HepG2 (cell line): Measurements from ENCODE around the gene CAVIN2. TPM values are rescaled to one million over a fixed set of nuclear protein-coding genes. Genes with fewer than 3 reads are reported as not detected.
A peak's percentile ranks its signal among the peaks of the same experiment; 100 is the strongest.

Experiments
- ATAC-seq: fragments of 200-7000 bp; cut with Tn5 transposase; 3 replicates; pipeline ENCODE4 v1.9.1; 2020; ENCODE audit warnings: mild to moderate bottlenecking, moderate library complexity
- BruUV-seq: library from RNA; stranded (reverse); fragments of 400-500 nt; replicated peaks from 2 replicates; lab custom pipeline; 2021; lab: Mats Ljungman, UMichigan
- CTCF ChIA-PET: fragments of 300-600 bp; formaldehyde crosslinking; extraction: SDS; loops from one replicate; lab custom pipeline; 2021; ENCODE audit warnings: low total read pairs, inconsistent platforms, low intra/inter-chr PET ratio; lab: Yijun Ruan, JAX
- POLR2A ChIA-PET: fragments of 350-600 bp; sonication (Branson Sonifier 250); formaldehyde crosslinking; loops from one replicate; lab custom pipeline; 2020; ENCODE audit warnings: antibody characterized with exemption, inconsistent platforms; lab: Yijun Ruan, JAX
- DNase-seq: peaks from one replicate; pipeline ENCODE4 v3.0.0-alpha.2; 2015; ENCODE audit warnings: low spot score
- FAIRE-seq: peaks from 3 replicates; lab custom pipeline; 2011; peaks lifted over from hg19 to GRCh38; lab: Jason Lieb, UNC
- H2AFZ ChIP-seq: one replicate; pipeline ENCODE4 v1.6.1; 2011; ENCODE audit warnings: low read length, inconsistent platforms
- H3K27ac ChIP-seq: fragments of 300-600 bp; 3 replicates; pipeline ENCODE4 v1.8.0; 2011; ENCODE audit warnings: mixed run types, mild to moderate bottlenecking, mixed read lengths, low read length, inconsistent platforms; ENCODE audit not compliant: insufficient read depth; ENCODE audit errors: extremely low read length
- H3K27me3 ChIP-seq, 2 experiments: fragments of 200-600 bp in 1 of 2; 2 replicates in 1 of 2; 3 replicates in 1 of 2; pipeline versions ENCODE4 v1.6.0 to v1.8.0; 2011; ENCODE audit warnings: low read length in 2 of 2, mild to moderate bottlenecking in 2 of 2, moderate library complexity in 2 of 2, inconsistent platforms in 1 of 2; ENCODE audit not compliant: insufficient read depth in 2 of 2, control insufficient read depth in 1 of 2
- H3K36me3 ChIP-seq, 2 experiments: fragments of 200-600 bp in 1 of 2; replicated peaks in 1 of 2; 2 replicates in 1 of 2; 3 replicates in 1 of 2; pipeline versions ENCODE4 v1.5.1 to v1.8.0; 2011; ENCODE audit warnings: low read length in 2 of 2, inconsistent platforms in 1 of 2; ENCODE audit not compliant: insufficient read depth in 2 of 2, control insufficient read depth in 1 of 2
- H3K4me1 ChIP-seq: 2 replicates; pipeline ENCODE4 v1.5.1; 2012; ENCODE audit warnings: low read length, inconsistent platforms; ENCODE audit not compliant: insufficient read depth
- H3K4me2 ChIP-seq: 2 replicates; pipeline ENCODE4 v1.6.0; 2011; ENCODE audit warnings: low read depth, low read length, inconsistent platforms
- H3K4me3 ChIP-seq, 3 experiments: fragments of 200-600 bp in 1 of 3; sonication (generic), shearing (Covaris generic) in 1 of 3; replicated peaks in 1 of 3; 2 replicates each; pipeline ENCODE4 v1.5.1; 2011 to 2016; ENCODE audit warnings: low read length in 3 of 3, inconsistent platforms in 2 of 3, low read depth in 2 of 3, mild to moderate bottlenecking in 2 of 3, control low read depth in 1 of 3, mixed read lengths in 1 of 3; ENCODE audit not compliant: insufficient read depth in 1 of 3
- H3K79me2 ChIP-seq: one replicate; pipeline ENCODE4 v1.6.1; 2011; ENCODE audit warnings: low read length, inconsistent platforms; ENCODE audit not compliant: insufficient read depth
- H3K9ac ChIP-seq: 2 replicates; pipeline ENCODE4 v1.6.0; 2011; ENCODE audit warnings: mild to moderate bottlenecking, low read depth, low read length, inconsistent platforms; ENCODE audit not compliant: insufficient read depth
- H3K9me3 ChIP-seq: 2 replicates; pipeline ENCODE4 v1.5.1; 2012; ENCODE audit warnings: mild to moderate bottlenecking, low read length
- H4K20me1 ChIP-seq: 2 replicates; pipeline ENCODE4 v1.6.0; 2011; ENCODE audit warnings: inconsistent platforms, mild to moderate bottlenecking, low read length, moderate library complexity; ENCODE audit not compliant: insufficient read depth
- GFI1 ChIP-seq: sonication (generic); formaldehyde crosslinking; IDR thresholded peaks from 2 replicates; pipeline ENCODE4 v1.5.0; 2020; ENCODE audit warnings: missing genetic modification reagents, mild to moderate bottlenecking, borderline replicate concordance
- GZF1 ChIP-seq: sonication (generic); formaldehyde crosslinking; IDR thresholded peaks from 2 replicates; pipeline ENCODE4 v1.5.1; 2020; ENCODE audit warnings: mild to moderate bottlenecking, missing genetic modification reagents
- HNF4A ChIP-seq: sonication (generic); formaldehyde crosslinking; IDR thresholded peaks from 2 replicates; pipeline ENCODE4 v1.4.0; 2020; ENCODE audit warnings: missing genetic modification reagents
- KDM6A ChIP-seq: IDR thresholded peaks from 2 replicates; pipeline ENCODE4 v1.6.1; 2016; ENCODE audit warnings: low read depth
- WGBS: methylation state at CpG from one replicate; pipeline ENCODE4 v1.1.6; 2017; ENCODE audit warnings: low lambda C conversion rate; 5-methylcytosine and 5-hydroxymethylcytosine counted together
- in situ Hi-C: cut with HindIII; loops from 2 replicates; pipeline ENCODE4 v1.10.0; 2017; ENCODE audit warnings: low pct_unique_long_range_greater_than_20kb; ENCODE audit not compliant: extremely low pct_ligation_motif_present
- intact Hi-C: fragments of 100-400 bp; cut with micrococcal nuclease; formaldehyde crosslinking; loops from one replicate; pipeline ENCODE4 v1.10.0; 2022; ENCODE audit not compliant: unreplicated experiment
- polyA plus RNA-seq, 8 experiments: library from polyadenylated mRNA; depleted of rRNA in 3 of 8; stranded (reverse) in 7 of 8; unstranded in 1 of 8; fragments of >200 nt; fragmentation: Illumina TruSeq in 4 of 8; extraction: Trizol in 4 of 8; gene quantifications; 2 replicates each; pipeline versions ENCODE4 v1.2.1 to v1.2.3, GENCODE V29; 2011 to 2016; ENCODE audit warnings: low read depth in 4 of 8, missing spikeins in 1 of 8, mixed read lengths in 1 of 8; ENCODE audit not compliant: insufficient read depth in 1 of 8
- total RNA-seq, 5 experiments: library from RNA; depleted of rRNA; stranded (reverse); fragments of >200 nt; fragmentation: Illumina TruSeq; extraction: Trizol; gene quantifications; 2 replicates each; pipeline ENCODE4 v1.2.3, GENCODE V29; 2016; ENCODE audit warnings: low read depth in 1 of 5
- TF ChIP-seq, protein P1 (sequence below): sonication (generic); formaldehyde crosslinking; IDR thresholded peaks from 2 replicates; pipeline ENCODE4 v1.5.1; 2020; ENCODE audit warnings: mild to moderate bottlenecking, missing genetic modification reagents, borderline replicate concordance

The CAVIN2 gene
- total and polyA plus RNA-seq, 2 of the 13 experiments (the other 11 are each of a cell fraction or from before 2014, with no cell fraction given): 7.6 to 38.8 TPM

DNA sequence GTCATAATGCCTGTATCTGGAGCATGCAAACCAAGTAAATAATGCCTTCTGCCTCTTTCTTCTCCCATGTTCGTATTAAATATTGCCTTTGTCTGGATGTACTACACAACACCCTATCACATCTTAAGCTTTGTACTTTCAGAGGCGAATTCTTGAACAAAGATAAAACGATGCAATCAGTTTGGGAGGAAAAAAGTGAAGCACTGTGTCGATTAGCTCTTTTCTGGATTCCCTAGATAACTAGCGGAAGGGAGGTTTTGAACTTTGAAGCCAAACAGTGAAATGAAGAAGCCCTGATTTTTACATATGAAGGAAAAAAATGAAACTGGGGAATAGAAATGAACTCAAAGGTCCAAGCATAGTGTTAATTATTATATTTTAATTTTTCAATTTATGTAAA, 44.7 kb downstream of the CAVIN2 start:
- POLR2A ChIA-PET: no interaction called here
- TF ChIP-seq, protein P1, sequence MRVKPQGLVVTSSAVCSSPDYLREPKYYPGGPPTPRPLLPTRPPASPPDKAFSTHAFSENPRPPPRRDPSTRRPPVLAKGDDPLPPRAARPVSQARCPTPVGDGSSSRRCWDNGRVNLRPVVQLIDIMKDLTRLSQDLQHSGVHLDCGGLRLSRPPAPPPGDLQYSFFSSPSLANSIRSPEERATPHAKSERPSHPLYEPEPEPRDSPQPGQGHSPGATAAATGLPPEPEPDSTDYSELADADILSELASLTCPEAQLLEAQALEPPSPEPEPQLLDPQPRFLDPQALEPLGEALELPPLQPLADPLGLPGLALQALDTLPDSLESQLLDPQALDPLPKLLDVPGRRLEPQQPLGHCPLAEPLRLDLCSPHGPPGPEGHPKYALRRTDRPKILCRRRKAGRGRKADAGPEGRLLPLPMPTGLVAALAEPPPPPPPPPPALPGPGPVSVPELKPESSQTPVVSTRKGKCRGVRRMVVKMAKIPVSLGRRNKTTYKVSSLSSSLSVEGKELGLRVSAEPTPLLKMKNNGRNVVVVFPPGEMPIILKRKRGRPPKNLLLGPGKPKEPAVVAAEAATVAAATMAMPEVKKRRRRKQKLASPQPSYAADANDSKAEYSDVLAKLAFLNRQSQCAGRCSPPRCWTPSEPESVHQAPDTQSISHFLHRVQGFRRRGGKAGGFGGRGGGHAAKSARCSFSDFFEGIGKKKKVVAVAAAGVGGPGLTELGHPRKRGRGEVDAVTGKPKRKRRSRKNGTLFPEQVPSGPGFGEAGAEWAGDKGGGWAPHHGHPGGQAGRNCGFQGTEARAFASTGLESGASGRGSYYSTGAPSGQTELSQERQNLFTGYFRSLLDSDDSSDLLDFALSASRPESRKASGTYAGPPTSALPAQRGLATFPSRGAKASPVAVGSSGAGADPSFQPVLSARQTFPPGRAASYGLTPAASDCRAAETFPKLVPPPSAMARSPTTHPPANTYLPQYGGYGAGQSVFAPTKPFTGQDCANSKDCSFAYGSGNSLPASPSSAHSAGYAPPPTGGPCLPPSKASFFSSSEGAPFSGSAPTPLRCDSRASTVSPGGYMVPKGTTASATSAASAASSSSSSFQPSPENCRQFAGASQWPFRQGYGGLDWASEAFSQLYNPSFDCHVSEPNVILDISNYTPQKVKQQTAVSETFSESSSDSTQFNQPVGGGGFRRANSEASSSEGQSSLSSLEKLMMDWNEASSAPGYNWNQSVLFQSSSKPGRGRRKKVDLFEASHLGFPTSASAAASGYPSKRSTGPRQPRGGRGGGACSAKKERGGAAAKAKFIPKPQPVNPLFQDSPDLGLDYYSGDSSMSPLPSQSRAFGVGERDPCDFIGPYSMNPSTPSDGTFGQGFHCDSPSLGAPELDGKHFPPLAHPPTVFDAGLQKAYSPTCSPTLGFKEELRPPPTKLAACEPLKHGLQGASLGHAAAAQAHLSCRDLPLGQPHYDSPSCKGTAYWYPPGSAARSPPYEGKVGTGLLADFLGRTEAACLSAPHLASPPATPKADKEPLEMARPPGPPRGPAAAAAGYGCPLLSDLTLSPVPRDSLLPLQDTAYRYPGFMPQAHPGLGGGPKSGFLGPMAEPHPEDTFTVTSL (CRISPR knock-in tag): peak; percentile 73; the same call in 1 of the 2 replicates
- peak; percentile 97 for TF ChIP-seq GFI1
- no peak for TF ChIP-seq KDM6A (CRISPR knock-in tag)
- peak; percentile 55; the same call in 1 of the 2 replicates for TF ChIP-seq HNF4A
- no peak for TF ChIP-seq GZF1
- intact Hi-C loops: no loop called here
- Histone ChIP-seq H4K20me1 (no peaks in the 10 kb centered on the region), H2AFZ (no peak overlapping the region), H3K4me3 (no peak overlapping the region), H3K79me2 (no peaks in the 10 kb centered on the region), H3K9ac (no peak overlapping the region), H3K27ac (no peak overlapping the region), H3K9me3 (no peaks in the 10 kb centered on the region), H3K4me1 (peaks cover 5% of the 10 kb centered on the region), H3K4me2 (no peak overlapping the region), H3K27me3 (0 out of 5 replicates have a peak, but pooled peaks cover 0 to 4% of the 10 kb centered on the region in 2 experiments), H3K36me3 (no peaks in the 10 kb centered on the region)
- 0% methylated on average over 5 of the region's 5 CpGs for WGBS
- in situ Hi-C loops: no loop called here
- ATAC-seq (peak; percentile 48; the same call in 2 of the 3 replicates), FAIRE-seq (no peak), DNase-seq (peak; percentile 40)
- CTCF ChIA-PET: no interaction called here
- BruUV-seq: no TSS peak
